VCaP (cell line): ENCODE results near the gene MAN2B2.

ENCODE experiments used
- H3K27ac ChIP-seq: fragments of 450-650 bp; 2 replicates; pipeline ENCODE4 v1.5.1; 2017
- CTCF ChIP-seq: fragments of 450-650 bp; conservative IDR thresholded peaks from 2 replicates; pipeline ENCODE4 v1.5.1; 2017; ENCODE audit warnings: mild to moderate bottlenecking, moderate library complexity

MAN2B2 gene

GRCh38 chr4:6568689-6569332 lies 6.2 kb upstream of the MAN2B2 start:
- no peak overlapping the region for H3K27ac ChIP-seq
- TF ChIP-seq CTCF, result no peak

GRCh38 chr4:6571608-6572007 lies 3.4 kb upstream of the MAN2B2 start:
- no peak overlapping the region for H3K27ac ChIP-seq
- TF ChIP-seq CTCF, result no peak

GRCh38 chr4:6573551-6573950 lies 1.4 kb upstream of the MAN2B2 start:
- no peak for TF ChIP-seq CTCF

GRCh38 chr4:6573986-6574746 lies 823 bp upstream of the MAN2B2 start:
- no peak for TF ChIP-seq CTCF
- peak overlapping the region; percentile 53 for H3K27ac ChIP-seq

More at GRCh38 chr4:6573551-6573950, 1.4 kb upstream of the MAN2B2 start:
- H3K27ac ChIP-seq, result no peak overlapping the region

- TF ChIP-seq CTCF, result no peak
- H3K27ac ChIP-seq, result peak overlapping the region; percentile 53; the same call in 1 of the 2 replicates
Measured at GRCh38 chr4:6575503-6576240, 683 bp downstream of the MAN2B2 start.

- no peak for TF ChIP-seq CTCF
- 0 out of 2 replicates have a peak overlapping the region, but pooled peaks have one; percentile 15 for H3K27ac ChIP-seq
Measured at GRCh38 chr4:6576512-6576911, 1.5 kb downstream of the MAN2B2 start.

GRCh38 chr4:6576932-6577331 lies 1.9 kb downstream of the MAN2B2 start:
- no peak for TF ChIP-seq CTCF
- 0 out of 2 replicates have a peak overlapping the region, but pooled peaks have one; percentile 15 for H3K27ac ChIP-seq
